Lower lobe of right lung (tissue), 2 donors: Measurements from ENCODE around the gene VASN. TPM values are rescaled to one million over a fixed set of nuclear protein-coding genes. Genes with fewer than 3 reads are reported as not detected.

Experiments used
- ATAC-seq, 2 donors: fragments of 200-7000 bp; cut with Tn5 transposase; one replicate each; pipeline ENCODE4 v1.9.1; 2020 to 2022; ENCODE audit warnings: mild to moderate bottlenecking in 2 of 2, moderate library complexity in 2 of 2
- DNase-seq: peaks from one replicate; pipeline ENCODE4 v3.0.0-alpha.2; 2020
- H3K27ac ChIP-seq: fragments of 200-600 bp; one replicate; pipeline ENCODE4 v1.8.0; 2022
- H3K27me3 ChIP-seq: fragments of 200-600 bp; one replicate; pipeline ENCODE4 v1.8.0; 2022; ENCODE audit warnings: low read depth
- H3K36me3 ChIP-seq: fragments of 200-600 bp; one replicate; pipeline ENCODE4 v1.8.0; 2022; ENCODE audit warnings: mild to moderate bottlenecking
- H3K4me1 ChIP-seq: fragments of 200-600 bp; one replicate; pipeline ENCODE4 v1.8.0; 2022
- H3K4me3 ChIP-seq: fragments of 200-600 bp; one replicate; pipeline ENCODE4 v1.8.0; 2022; ENCODE audit warnings: mild to moderate bottlenecking
- H3K9me3 ChIP-seq: fragments of 200-600 bp; one replicate; pipeline ENCODE4 v1.8.0; 2022
- CTCF ChIP-seq: fragments of 200-600 bp; IDR thresholded peaks from one replicate; pipeline ENCODE4 v1.8.0; 2022; ENCODE audit warnings: antibody characterized with exemption, mild to moderate bottlenecking
- intact Hi-C: fragments of 100-400 bp; cut with DNase I; formaldehyde crosslinking; loops from one replicate; pipeline ENCODE4 v1.11.0; 2022
- total RNA-seq: library from RNA; stranded (reverse); fragmentation: NEBNext Ultra II Directional; extraction: Animal tissue kit (Norgen Biotek cat#: 25700); gene quantifications from one replicate; pipeline ENCODE4 v1.2.1, GENCODE V29; 2021
- donor health status: DM: no; HTN: yes; CAD: no; lungs with severe emphysema.

VASN gene
- total RNA-seq, 1 donor from 2014 or later: 17.4 TPM

- intact Hi-C loops: no loop called here
- peaks cover 6% of the 10 kb centered on the region for H3K36me3 ChIP-seq
- DNase-seq (peak; percentile 79), ATAC-seq (peak; percentile 33 to 48)
- no peaks in the 10 kb centered on the region for H3K9me3 ChIP-seq
- no peaks in the 10 kb centered on the region for H3K27me3 ChIP-seq
- peak overlapping the region; percentile 74 for H3K4me3 ChIP-seq
- TF ChIP-seq CTCF: no peak
- H3K4me1 ChIP-seq: peaks cover 88% of the 10 kb centered on the region
- peak overlapping the region; percentile 77 for H3K27ac ChIP-seq
Measured at GRCh38 chr16:4373909-4374742, 2.5 kb downstream of the VASN start.

- DNase-seq (no peak), ATAC-seq (no peak)
- H3K27me3 ChIP-seq: no peaks in the 10 kb centered on the region
- TF ChIP-seq CTCF: no peak
- peaks cover 80% of the 10 kb centered on the region for H3K4me1 ChIP-seq
- intact Hi-C loops: no loop called here
- no peaks in the 10 kb centered on the region for H3K9me3 ChIP-seq
- H3K27ac ChIP-seq: peak overlapping the region; percentile 84
- H3K4me3 ChIP-seq: peak overlapping the region; percentile 24
- H3K36me3 ChIP-seq: peaks cover 11% of the 10 kb centered on the region
Measured at GRCh38 chr16:4375717-4376116, 4.1 kb downstream of the VASN start.

- TF ChIP-seq CTCF: no peak
- no peaks in the 10 kb centered on the region for H3K9me3 ChIP-seq
- H3K27me3 ChIP-seq: no peaks in the 10 kb centered on the region
- DNase-seq (peak; percentile 92), ATAC-seq (peak; percentile 75 to 78)
- peaks cover 74% of the 10 kb centered on the region for H3K4me1 ChIP-seq
- intact Hi-C loops: no loop called here
- peaks cover 17% of the 10 kb centered on the region for H3K36me3 ChIP-seq
- H3K27ac ChIP-seq: peak overlapping the region; percentile 84
- H3K4me3 ChIP-seq: peak overlapping the region; percentile 24
Measured at GRCh38 chr16:4376126-4376892, 4.7 kb downstream of the VASN start.

- Histone ChIP-seq H3K9me3 (no peaks in the 10 kb centered on the region), H3K4me1 (peaks cover 72% of the 10 kb centered on the region), H3K36me3 (peaks cover 25% of the 10 kb centered on the region), H3K4me3 (no peak overlapping the region), H3K27me3 (no peaks in the 10 kb centered on the region), H3K27ac (peak overlapping the region; percentile 84)
- intact Hi-C loops: no loop called here
- peak in 1 of 2 donors; percentile 0 for ATAC-seq
- no peak for TF ChIP-seq CTCF
- DNase-seq: no peak
Measured at GRCh38 chr16:4376893-4377572, 5.4 kb downstream of the VASN start.

GRCh38 chr16:4377573-4378154 is 6.0 kb downstream of the VASN start:
- Histone ChIP-seq H3K9me3 (no peaks in the 10 kb centered on the region), H3K36me3 (peaks cover 31% of the 10 kb centered on the region), H3K27ac (peak overlapping the region; percentile 84), H3K27me3 (no peaks in the 10 kb centered on the region), H3K4me3 (no peak overlapping the region), H3K4me1 (peaks cover 66% of the 10 kb centered on the region)
- DNase-seq (no peak), ATAC-seq (no peak)
- TF ChIP-seq CTCF: no peak
- intact Hi-C loops: no loop called here
